Measurements from ENCODE around the gene DLX5.

DNA sequence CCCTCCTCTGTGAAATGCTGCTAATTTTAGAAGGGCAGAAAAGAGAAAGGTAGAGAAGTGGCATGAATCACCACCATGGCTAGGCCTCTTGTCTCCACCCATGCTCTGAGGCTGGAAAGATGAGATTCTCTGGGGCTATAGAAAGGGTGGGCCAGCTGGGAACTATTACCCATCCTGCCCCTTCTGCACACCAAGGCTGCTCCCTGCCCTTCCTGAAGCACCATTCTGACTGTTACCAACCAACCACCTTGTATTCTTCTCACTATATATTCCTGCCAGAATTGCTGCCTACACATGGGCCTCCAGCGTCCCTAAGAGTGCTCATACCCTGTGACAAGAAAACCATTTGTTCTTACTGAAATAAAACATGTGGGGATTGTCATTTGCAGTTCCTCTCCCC is 30.7 kb downstream of the DLX5 start:
- TF ChIP-seq, protein P1, sequence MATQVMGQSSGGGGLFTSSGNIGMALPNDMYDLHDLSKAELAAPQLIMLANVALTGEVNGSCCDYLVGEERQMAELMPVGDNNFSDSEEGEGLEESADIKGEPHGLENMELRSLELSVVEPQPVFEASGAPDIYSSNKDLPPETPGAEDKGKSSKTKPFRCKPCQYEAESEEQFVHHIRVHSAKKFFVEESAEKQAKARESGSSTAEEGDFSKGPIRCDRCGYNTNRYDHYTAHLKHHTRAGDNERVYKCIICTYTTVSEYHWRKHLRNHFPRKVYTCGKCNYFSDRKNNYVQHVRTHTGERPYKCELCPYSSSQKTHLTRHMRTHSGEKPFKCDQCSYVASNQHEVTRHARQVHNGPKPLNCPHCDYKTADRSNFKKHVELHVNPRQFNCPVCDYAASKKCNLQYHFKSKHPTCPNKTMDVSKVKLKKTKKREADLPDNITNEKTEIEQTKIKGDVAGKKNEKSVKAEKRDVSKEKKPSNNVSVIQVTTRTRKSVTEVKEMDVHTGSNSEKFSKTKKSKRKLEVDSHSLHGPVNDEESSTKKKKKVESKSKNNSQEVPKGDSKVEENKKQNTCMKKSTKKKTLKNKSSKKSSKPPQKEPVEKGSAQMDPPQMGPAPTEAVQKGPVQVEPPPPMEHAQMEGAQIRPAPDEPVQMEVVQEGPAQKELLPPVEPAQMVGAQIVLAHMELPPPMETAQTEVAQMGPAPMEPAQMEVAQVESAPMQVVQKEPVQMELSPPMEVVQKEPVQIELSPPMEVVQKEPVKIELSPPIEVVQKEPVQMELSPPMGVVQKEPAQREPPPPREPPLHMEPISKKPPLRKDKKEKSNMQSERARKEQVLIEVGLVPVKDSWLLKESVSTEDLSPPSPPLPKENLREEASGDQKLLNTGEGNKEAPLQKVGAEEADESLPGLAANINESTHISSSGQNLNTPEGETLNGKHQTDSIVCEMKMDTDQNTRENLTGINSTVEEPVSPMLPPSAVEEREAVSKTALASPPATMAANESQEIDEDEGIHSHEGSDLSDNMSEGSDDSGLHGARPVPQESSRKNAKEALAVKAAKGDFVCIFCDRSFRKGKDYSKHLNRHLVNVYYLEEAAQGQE (IDR thresholded peaks at IDR 0.05; ENCODE audit: insufficient read depth in 1 of 2, low read depth in 2 of 2, low read length in 1 of 2) = no peak
- TF ChIP-seq, protein P2, sequence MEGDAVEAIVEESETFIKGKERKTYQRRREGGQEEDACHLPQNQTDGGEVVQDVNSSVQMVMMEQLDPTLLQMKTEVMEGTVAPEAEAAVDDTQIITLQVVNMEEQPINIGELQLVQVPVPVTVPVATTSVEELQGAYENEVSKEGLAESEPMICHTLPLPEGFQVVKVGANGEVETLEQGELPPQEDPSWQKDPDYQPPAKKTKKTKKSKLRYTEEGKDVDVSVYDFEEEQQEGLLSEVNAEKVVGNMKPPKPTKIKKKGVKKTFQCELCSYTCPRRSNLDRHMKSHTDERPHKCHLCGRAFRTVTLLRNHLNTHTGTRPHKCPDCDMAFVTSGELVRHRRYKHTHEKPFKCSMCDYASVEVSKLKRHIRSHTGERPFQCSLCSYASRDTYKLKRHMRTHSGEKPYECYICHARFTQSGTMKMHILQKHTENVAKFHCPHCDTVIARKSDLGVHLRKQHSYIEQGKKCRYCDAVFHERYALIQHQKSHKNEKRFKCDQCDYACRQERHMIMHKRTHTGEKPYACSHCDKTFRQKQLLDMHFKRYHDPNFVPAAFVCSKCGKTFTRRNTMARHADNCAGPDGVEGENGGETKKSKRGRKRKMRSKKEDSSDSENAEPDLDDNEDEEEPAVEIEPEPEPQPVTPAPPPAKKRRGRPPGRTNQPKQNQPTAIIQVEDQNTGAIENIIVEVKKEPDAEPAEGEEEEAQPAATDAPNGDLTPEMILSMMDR (IDR thresholded peaks at IDR 0.05) = no peak
- TF ChIP-seq POLR2AphosphoS5 (IDR thresholded peaks at IDR 0.05; ENCODE audit: low read depth, low read length) = no peak

Measured in Panc1 (cell line).